Type B pancreatic cell (in vitro differentiated cells): ENCODE results near the gene FBH1. TPM values are rescaled to one million over a fixed set of nuclear protein-coding genes. Genes with fewer than 3 reads are reported as not detected.
"Not testable (repeated sequence)": the region's sequence is repeated elsewhere in the genome, so short reads cannot be mapped to it uniquely, and the experiment has no call there.

ENCODE experiments used
- DNase-seq: peaks from one replicate; pipeline ENCODE4 v3.0.0; 2021; ENCODE audit warnings: mixed read lengths; ENCODE audit not compliant: unreplicated experiment; ENCODE audit errors: extremely low spot score
- H3K27ac Mint-ChIP-seq: 2 replicates; pipeline ENCODE4 v1.8.0; 2021; ENCODE audit warnings: mild to moderate bottlenecking, mixed read lengths
- H3K27me3 Mint-ChIP-seq: 2 replicates; pipeline ENCODE4 v1.8.0; 2021; ENCODE audit warnings: mixed read lengths
- H3K36me3 Mint-ChIP-seq: 2 replicates; pipeline ENCODE4 v1.8.0; 2021; ENCODE audit warnings: mixed read lengths
- H3K4me1 Mint-ChIP-seq: one replicate; pipeline ENCODE4 v1.8.0; 2021; ENCODE audit warnings: mixed read lengths; ENCODE audit not compliant: unreplicated experiment
- H3K4me3 Mint-ChIP-seq: 2 replicates; pipeline ENCODE4 v1.8.0; 2021; ENCODE audit warnings: mild to moderate bottlenecking, mixed read lengths
- H3K9me3 Mint-ChIP-seq: 2 replicates; pipeline ENCODE4 v1.8.0; 2021; ENCODE audit warnings: mixed read lengths
- CTCF ChIP-seq: fragments of 200-600 bp; sonication (generic); conservative IDR thresholded peaks from 2 replicates; pipeline ENCODE4 v1.5.0; 2021; ENCODE audit warnings: antibody characterized with exemption, mild to moderate bottlenecking
- total RNA-seq: library from RNA; stranded (reverse); gene quantifications from 2 replicates; pipeline ENCODE4 v1.2.1, GENCODE V29; 2021; ENCODE audit warnings: low replicate concordance

Gene FBH1
- total RNA-seq, 1 donor from 2014 or later, result 73.0 TPM

- H3K27me3 Mint-ChIP-seq, result peaks cover 12% of the 10 kb centered on the region
- no peak for DNase-seq
- TF ChIP-seq CTCF, result no peak
- H3K4me1 Mint-ChIP-seq, result peaks cover 4% of the 10 kb centered on the region
- no peaks in the 10 kb centered on the region for H3K36me3 Mint-ChIP-seq
- H3K27ac Mint-ChIP-seq, result no peak overlapping the region
- H3K9me3 Mint-ChIP-seq, result no peaks in the 10 kb centered on the region
- H3K4me3 Mint-ChIP-seq, result no peak overlapping the region
Measured at GRCh38 chr10:5944389-5945189, 54.5 kb downstream of the FBH1 start.

GRCh38 chr10:5945190-5945509, 55.1 kb downstream of the FBH1 start:
- H3K4me1 Mint-ChIP-seq, result peaks cover 4% of the 10 kb centered on the region

GRCh38 chr10:5945561-5946418, 55.7 kb downstream of the FBH1 start:
- DNase-seq, result no peak
- no peak for TF ChIP-seq CTCF
- no peak overlapping the region for H3K4me3 Mint-ChIP-seq
- H3K36me3 Mint-ChIP-seq, result no peaks in the 10 kb centered on the region
- H3K4me1 Mint-ChIP-seq, result peaks cover 4% of the 10 kb centered on the region
- H3K27ac Mint-ChIP-seq, result no peak overlapping the region
- peaks cover 13% of the 10 kb centered on the region for H3K27me3 Mint-ChIP-seq
- no peaks in the 10 kb centered on the region for H3K9me3 Mint-ChIP-seq

More at GRCh38 chr10:5945190-5945509, 55.1 kb downstream of the FBH1 start:
- Mint-ChIP-seq H3K9me3 (no peaks in the 10 kb centered on the region), H3K4me3 (no peak overlapping the region), H3K27me3 (peaks cover 13% of the 10 kb centered on the region), H3K36me3 (no peaks in the 10 kb centered on the region), H3K27ac (no peak overlapping the region)
- no peak for TF ChIP-seq CTCF
- no peak for DNase-seq

GRCh38 chr10:5946419-5946775, 56.4 kb downstream of the FBH1 start:
- not testable (repeated sequence) for H3K36me3 Mint-ChIP-seq, H3K27ac Mint-ChIP-seq, DNase-seq, H3K4me3 Mint-ChIP-seq, H3K4me1 Mint-ChIP-seq, H3K9me3 Mint-ChIP-seq
- H3K27me3 Mint-ChIP-seq, result peaks cover 13% of the 10 kb centered on the region

- Mint-ChIP-seq H3K36me3 (no peaks in the 10 kb centered on the region), H3K27ac (no peak overlapping the region), H3K9me3 (no peaks in the 10 kb centered on the region), H3K4me1 (peaks cover 4% of the 10 kb centered on the region), H3K27me3 (peaks cover 13% of the 10 kb centered on the region), H3K4me3 (no peak overlapping the region)
- no peak for TF ChIP-seq CTCF
- no peak for DNase-seq
Measured at GRCh38 chr10:5946786-5947185, 56.7 kb downstream of the FBH1 start.
